Measurements from ENCODE around the gene SYCE3.
"Not testable (repeated sequence)": the region's sequence is repeated elsewhere in the genome, so short reads cannot be mapped to it uniquely, and the experiment has no call there.

SYCE3 gene

GRCh38 chr22:50523806-50524675 lies 38.7 kb downstream of the SYCE3 start:
- no peak for DNase-seq (ENCODE audit: low read depth, low spot score)
- peak overlapping the region; percentile 77 for H3K27ac ChIP-seq

GRCh38 chr22:50523458-50523805 lies 39.3 kb downstream of the SYCE3 start:
- no peak for DNase-seq (ENCODE audit: low read depth, low spot score)
- no peak overlapping the region for H3K27ac ChIP-seq

- H3K27ac ChIP-seq: no peak overlapping the region
- DNase-seq (ENCODE audit: low read depth, low spot score): no peak
Observed at GRCh38 chr22:50522806-50523438, 39.8 kb downstream of the SYCE3 start.

GRCh38 chr22:50522208-50522805 lies 40.4 kb downstream of the SYCE3 start:
- no peak overlapping the region for H3K27ac ChIP-seq
- DNase-seq (ENCODE audit: low read depth, low spot score): no peak

GRCh38 chr22:50521710-50522109 lies 41.0 kb downstream of the SYCE3 start:
- H3K27ac ChIP-seq: no peak overlapping the region
- no peak for DNase-seq (ENCODE audit: low read depth, low spot score)

- no peak for DNase-seq (ENCODE audit: low read depth, low spot score)
- no peak overlapping the region for H3K27ac ChIP-seq
Observed at GRCh38 chr22:50520826-50521453, 41.8 kb downstream of the SYCE3 start.

GRCh38 chr22:50520184-50520583 lies 42.5 kb downstream of the SYCE3 start:
- not testable (repeated sequence) for H3K27ac ChIP-seq; DNase-seq (ENCODE audit: low read depth, low spot score)

DNA sequence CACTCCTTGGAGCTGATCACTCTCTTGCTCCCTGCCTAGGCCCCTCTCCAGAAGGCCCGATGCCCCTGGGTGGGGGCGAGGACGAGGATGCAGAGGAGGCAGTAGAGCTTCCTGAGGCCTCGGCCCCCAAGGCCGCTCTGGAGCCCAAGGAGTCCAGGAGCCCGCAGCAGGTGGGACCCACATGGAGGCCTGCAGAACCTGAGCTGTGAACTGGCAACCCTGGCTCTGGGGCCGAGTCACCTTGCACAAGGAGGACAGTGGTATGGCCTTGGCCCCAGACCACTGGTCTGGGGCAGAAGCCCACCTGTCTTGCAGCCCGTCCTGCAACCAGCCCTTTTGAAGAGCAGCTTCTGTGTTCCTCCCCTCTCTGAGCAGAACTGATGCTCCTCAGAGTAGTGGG lies 43.6 kb downstream of the SYCE3 start:
- H3K27ac ChIP-seq: no peak overlapping the region
- DNase-seq (ENCODE audit: low read depth, low spot score): no peak

- H3K27ac ChIP-seq: no peak overlapping the region
- no peak for DNase-seq (ENCODE audit: low read depth, low spot score)
Observed at GRCh38 chr22:50518606-50519005, 44.1 kb downstream of the SYCE3 start.

GRCh38 chr22:50517495-50518260 lies 45.0 kb downstream of the SYCE3 start:
- H3K27ac ChIP-seq: no peak overlapping the region
- no peak for DNase-seq (ENCODE audit: low read depth, low spot score)

DNA sequence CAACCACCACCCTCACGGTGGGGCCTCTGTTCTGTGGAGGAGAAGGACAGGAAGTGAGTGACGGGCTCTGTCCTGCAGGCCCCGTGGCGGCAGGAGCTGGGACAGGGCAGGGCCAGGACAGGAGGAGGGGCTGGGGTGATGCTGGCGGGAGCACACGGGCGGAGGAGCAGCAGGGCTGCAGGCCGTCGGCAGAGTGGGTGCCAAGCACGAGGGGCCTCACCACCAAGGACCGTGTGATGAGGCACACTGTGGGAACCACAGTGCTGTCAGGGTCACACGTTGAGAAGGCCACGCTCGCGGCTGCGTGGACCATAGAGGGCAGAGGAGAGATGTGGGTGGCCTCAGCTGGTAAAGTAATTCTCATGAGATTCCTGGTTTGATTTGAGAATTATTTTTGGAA lies 45.8 kb downstream of the SYCE3 start:
- DNase-seq (ENCODE audit: low read depth, low spot score): no peak
- H3K27ac ChIP-seq: no peak overlapping the region

GRCh38 chr22:50516068-50516467 lies 46.7 kb downstream of the SYCE3 start:
- DNase-seq (ENCODE audit: low read depth, low spot score): no peak
- H3K27ac ChIP-seq: no peak overlapping the region

GRCh38 chr22:50513175-50513574 lies 49.5 kb downstream of the SYCE3 start:
- no peak for DNase-seq (ENCODE audit: low read depth, low spot score)
- no peak overlapping the region for H3K27ac ChIP-seq

GRCh38 chr22:50508897-50509296 lies 53.8 kb downstream of the SYCE3 start:
- peak overlapping the region; percentile 55 for H3K27ac ChIP-seq
- DNase-seq (ENCODE audit: low read depth, low spot score): no peak

- H3K27ac ChIP-seq: peak within 1 kb of the TSS; percentile 55
- peak; percentile 78 for DNase-seq (ENCODE audit: low read depth, low spot score)
Observed at GRCh38 chr22:50507991-50508884, 54.5 kb downstream of the SYCE3 start, which contains the start of gene NCAPH2. TSS of gene NCAPH2 (plus strand) at chr22:50508224. CDS start at chr22:50508338, 114 bp downstream.

DNA sequence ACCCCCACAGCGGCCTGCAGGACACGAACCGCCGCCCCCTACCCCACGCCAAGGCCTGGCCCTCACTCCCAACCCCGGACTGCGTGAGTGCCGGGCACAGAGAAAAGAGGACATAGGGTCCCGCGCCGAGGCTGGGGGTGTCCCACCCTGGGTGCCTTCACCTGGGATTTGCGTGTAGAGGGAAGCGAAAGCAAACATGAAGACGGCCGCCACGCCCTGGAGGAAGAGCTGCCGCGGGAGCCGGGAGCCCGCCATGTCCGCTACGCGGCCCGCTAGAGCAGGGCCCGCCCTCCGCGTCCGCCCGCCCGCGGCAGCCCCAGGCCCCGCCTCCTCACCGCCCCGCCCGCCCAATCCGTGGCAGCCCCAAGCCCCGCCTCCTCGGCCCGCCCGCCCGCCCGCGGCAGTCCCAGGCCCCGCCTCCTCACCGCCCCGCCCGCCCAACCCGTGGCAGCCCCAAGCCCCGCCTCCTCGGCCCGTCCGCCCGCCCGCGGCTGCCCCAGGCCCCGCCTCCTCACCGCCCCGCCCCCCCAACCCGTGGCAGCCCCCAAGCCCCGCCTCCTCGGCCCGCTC lies 55.2 kb downstream of the SYCE3 start, which contains the start of gene LMF2:
Gene LMF2 (minus strand): TSS at position 282 of the 570 bp plus-strand sequence. CDS start 27 bp downstream, at position 255.
- DNase-seq (ENCODE audit: low read depth, low spot score): no peak
- H3K27ac ChIP-seq: peak within 1 kb of the TSS; percentile 55

DNA sequence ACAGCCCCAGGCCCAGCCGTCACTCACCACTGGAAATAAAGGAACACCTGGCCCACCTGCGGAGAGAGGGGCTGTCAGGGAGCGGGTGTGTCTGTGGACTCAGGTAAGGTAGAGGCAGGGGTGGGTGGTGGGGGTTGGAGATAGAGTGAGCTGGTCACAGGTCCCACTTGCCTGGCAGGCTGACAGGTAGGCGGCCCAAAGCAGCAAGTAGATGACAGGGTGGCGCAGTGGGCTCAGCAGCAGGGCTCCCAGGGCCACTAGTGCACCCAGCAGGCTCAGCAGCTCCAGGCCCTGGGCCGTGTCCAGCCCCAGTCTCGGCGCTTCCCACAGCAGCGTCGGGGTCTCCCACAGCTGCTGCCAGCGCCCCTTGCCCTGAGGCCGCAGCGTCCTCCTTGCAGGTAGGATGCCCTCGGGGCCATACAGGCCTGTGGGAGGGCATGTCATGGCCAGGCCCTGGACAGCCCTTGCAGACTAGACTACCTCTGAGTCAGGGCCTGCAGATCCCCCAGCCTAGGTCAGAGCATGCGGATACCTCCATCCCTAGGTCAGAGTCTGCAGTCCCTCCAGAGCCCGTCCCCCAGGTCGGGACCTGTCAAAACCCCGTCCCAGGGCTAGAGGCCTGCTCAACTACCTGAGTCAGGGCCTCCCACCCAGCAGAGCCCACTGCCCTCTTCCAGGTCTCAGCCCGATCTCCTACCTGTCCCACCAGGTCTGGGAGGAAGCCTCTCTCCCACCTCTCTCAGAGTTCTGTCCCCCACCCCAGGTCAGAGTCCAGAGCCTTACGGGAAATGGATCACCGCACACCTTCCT lies 55.9 kb downstream of the SYCE3 start:
- no peak for DNase-seq (ENCODE audit: low read depth, low spot score)
- H3K27ac ChIP-seq: peak overlapping the region; percentile 42
